ENCODE data around the gene MOB3B.
A peak's percentile ranks its signal among the peaks of the same experiment; 100 is the strongest.
"Not testable (repeated sequence)": the region's sequence is repeated elsewhere in the genome, so short reads cannot be mapped to it uniquely, and the experiment has no call there.

The MOB3B gene

DNA sequence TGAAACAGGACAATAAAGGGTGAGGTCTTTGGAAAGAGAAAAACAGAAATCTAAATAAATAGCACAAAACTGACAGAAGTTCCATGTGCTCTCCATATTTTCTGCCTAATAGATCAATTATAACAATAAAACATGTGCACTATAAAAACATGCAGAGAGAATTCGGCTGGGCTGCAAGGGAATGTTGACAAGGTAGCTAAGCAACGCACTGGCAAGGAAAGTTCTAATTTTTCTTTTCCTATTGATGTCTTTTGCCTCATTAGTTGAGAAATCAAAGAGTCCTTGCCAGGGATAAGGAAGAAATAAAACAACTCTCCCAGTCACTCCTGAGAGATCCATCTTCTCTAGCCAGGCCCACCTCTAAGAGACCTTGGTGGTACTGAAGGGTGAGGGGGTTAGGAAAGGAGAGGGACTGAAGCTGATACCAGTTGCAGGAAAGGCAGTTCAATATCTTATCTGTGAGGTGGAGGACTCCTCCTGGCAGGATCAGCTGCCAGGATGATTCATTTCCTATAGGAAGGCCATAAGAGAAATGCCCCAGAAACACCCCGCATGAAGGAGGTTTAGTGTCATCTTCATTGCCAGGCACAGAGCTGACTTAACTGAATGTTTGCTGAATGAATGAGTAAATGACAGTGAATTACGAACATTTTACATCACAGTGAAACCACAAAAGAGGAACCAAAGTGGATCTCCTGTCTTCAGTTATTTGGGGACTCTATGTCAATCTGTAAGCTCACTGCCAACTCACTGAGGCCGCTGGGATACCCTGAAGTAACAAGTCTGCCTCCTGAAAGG, 69.2 kb downstream of the MOB3B start:
- no peak for TF ChIP-seq CTCF (IDR thresholded peaks at IDR 0.05; ENCODE audit: low read depth, low read length)
- DNase-seq (ENCODE audit: low read depth in 2 of 2): peak; percentile 22 to 36
- H3K4me3 ChIP-seq (replicated peaks in 1 of 2; ENCODE audit: low read depth in 2 of 2, low read length in 2 of 2): no peak overlapping the region

GRCh38 chr9:27457445-27457844, 72.2 kb downstream of the MOB3B start:
- no peak overlapping the region for H3K4me3 ChIP-seq (replicated peaks in 1 of 2; ENCODE audit: low read depth in 2 of 2, low read length in 2 of 2)
- no peak for DNase-seq (ENCODE audit: low read depth in 2 of 2)
- TF ChIP-seq CTCF (IDR thresholded peaks at IDR 0.05; ENCODE audit: low read depth, low read length): no peak

- no peak for TF ChIP-seq CTCF (IDR thresholded peaks at IDR 0.05; ENCODE audit: low read depth, low read length)
- no peak overlapping the region for H3K4me3 ChIP-seq (replicated peaks in 1 of 2; ENCODE audit: low read depth in 2 of 2, low read length in 2 of 2)
- DNase-seq (ENCODE audit: low read depth in 2 of 2): no peak
Measured at GRCh38 chr9:27453860-27454553, 75.6 kb downstream of the MOB3B start.

GRCh38 chr9:27451207-27451797, 78.3 kb downstream of the MOB3B start:
- H3K4me3 ChIP-seq (replicated peaks in 1 of 2; ENCODE audit: low read depth in 2 of 2, low read length in 2 of 2): no peak overlapping the region
- no peak for TF ChIP-seq CTCF (IDR thresholded peaks at IDR 0.05; ENCODE audit: low read depth, low read length)
- DNase-seq (ENCODE audit: low read depth in 2 of 2): no peak

- TF ChIP-seq CTCF (IDR thresholded peaks at IDR 0.05; ENCODE audit: low read depth, low read length): no peak
- no peak for DNase-seq (ENCODE audit: low read depth in 2 of 2)
- H3K4me3 ChIP-seq (replicated peaks in 1 of 2; ENCODE audit: low read depth in 2 of 2, low read length in 2 of 2): no peak overlapping the region
Measured at GRCh38 chr9:27450752-27451151, 78.9 kb downstream of the MOB3B start.

DNA sequence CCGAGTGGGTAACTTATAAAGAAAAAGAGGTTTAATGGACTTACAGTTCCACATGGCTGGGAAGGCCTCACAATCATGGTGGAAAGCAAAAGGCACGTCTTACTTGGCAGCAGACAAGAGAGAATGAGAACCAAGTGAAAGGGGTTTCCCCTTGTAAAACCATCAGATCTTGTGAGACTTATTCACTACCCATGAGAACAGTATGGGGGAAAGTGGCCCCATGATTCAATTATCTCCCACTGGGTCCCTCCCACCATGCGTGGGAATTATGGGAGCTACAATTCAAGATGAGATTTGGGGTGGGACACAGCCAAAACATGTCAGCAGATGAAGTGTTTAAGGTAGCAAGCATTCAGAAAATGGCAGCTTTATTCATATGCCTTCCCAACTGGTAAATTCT, 81.3 kb downstream of the MOB3B start:
- H3K4me3 ChIP-seq (replicated peaks in 1 of 2; ENCODE audit: low read depth in 2 of 2, low read length in 2 of 2); DNase-seq (ENCODE audit: low read depth in 2 of 2): not testable (repeated sequence)

- no peak for DNase-seq (ENCODE audit: low read depth in 2 of 2)
- no peak overlapping the region for H3K4me3 ChIP-seq (replicated peaks in 1 of 2; ENCODE audit: low read depth in 2 of 2, low read length in 2 of 2)
- TF ChIP-seq CTCF (IDR thresholded peaks at IDR 0.05; ENCODE audit: low read depth, low read length): no peak
Measured at GRCh38 chr9:27447031-27447683, 82.5 kb downstream of the MOB3B start.

Measured in cardiac fibroblast (primary cell).